ENCODE measurements around the gene GPR176.

GRCh38 chr15:39782441-39783138 is 137.5 kb downstream of the GPR176 start, which contains the start of gene FSIP1:
- no peak for TF ChIP-seq CTCF (IDR thresholded peaks at IDR 0.05; ENCODE audit: insufficient read depth, low read depth, low read length)
- TF ChIP-seq EZH2 (IDR thresholded peaks at IDR 0.05; ENCODE audit: insufficient read depth, low read length): no peak

All from astrocyte (in vitro differentiated cells and primary cell).